CD14-positive monocyte (primary cell): ENCODE data around the gene CACNB4. TPM values are rescaled to one million over a fixed set of nuclear protein-coding genes. Genes with fewer than 3 reads are reported as not detected.

Source experiments
- DNase-seq, 3 donors: peaks; one replicate each; pipeline ENCODE4 v3.0.0-alpha.2; 2011 to 2022
- H2AFZ ChIP-seq: 2 replicates; pipeline ENCODE4 v1.6.0; 2012; ENCODE audit warnings: mild to moderate bottlenecking, low read depth, low read length, inconsistent platforms; ENCODE audit not compliant: insufficient read depth, poor library complexity, severe bottlenecking
- H3K27ac ChIP-seq, 2 donors: 1 replicate in 1 of 2; 2 replicates in 1 of 2; pipeline ENCODE4 v1.5.1; 2012 to 2013; ENCODE audit warnings: low read length in 2 of 2, control low read depth in 1 of 2, inconsistent platforms in 1 of 2, low read depth in 1 of 2, mild to moderate bottlenecking in 1 of 2
- H3K27me3 ChIP-seq, 2 donors: one replicate each; pipeline versions ENCODE4 v1.6.0 to v1.6.1; 2011 to 2013; ENCODE audit warnings: low read length in 2 of 2; ENCODE audit not compliant: control insufficient read depth in 2 of 2, insufficient read depth in 2 of 2
- H3K36me3 ChIP-seq, 2 donors: replicated peaks in 1 of 2; 1 replicate in 1 of 2; 2 replicates in 1 of 2; pipeline versions ENCODE4 v1.5.1 to v1.6.1; 2012 to 2013; ENCODE audit warnings: low read length in 2 of 2, control low read depth in 1 of 2, inconsistent platforms in 1 of 2, mild to moderate bottlenecking in 1 of 2; ENCODE audit not compliant: insufficient read depth in 2 of 2, control insufficient read depth in 1 of 2
- H3K4me1 ChIP-seq, 2 donors: 1 replicate in 1 of 2; 2 replicates in 1 of 2; pipeline versions ENCODE4 v1.5.1 to v1.6.1; 2012 to 2013; ENCODE audit warnings: low read length in 2 of 2, control low read depth in 1 of 2, inconsistent platforms in 1 of 2, mild to moderate bottlenecking in 1 of 2, moderate library complexity in 1 of 2; ENCODE audit not compliant: insufficient read depth in 2 of 2, control insufficient read depth in 1 of 2
- H3K4me2 ChIP-seq: replicated peaks from 2 replicates; pipeline ENCODE3; 2012; ENCODE audit warnings: low read length, moderate library complexity, mild to moderate bottlenecking; ENCODE audit not compliant: poor library complexity, severe bottlenecking; ENCODE audit errors: extremely low read depth
- H3K4me3 ChIP-seq, 3 experiments: fragments of 200-600 bp in 1 of 3; sonication (generic) in 1 of 3; replicated peaks in 1 of 3; 1 replicate in 2 of 3; 2 replicates in 1 of 3; pipeline ENCODE4 v1.5.1; 2011 to 2013; ENCODE audit warnings: low read length in 3 of 3, mild to moderate bottlenecking in 3 of 3, control low read depth in 2 of 3, low read depth in 2 of 3, inconsistent platforms in 1 of 3, moderate library complexity in 1 of 3
- H3K79me2 ChIP-seq: 2 replicates; pipeline ENCODE4 v1.6.0; 2012; ENCODE audit warnings: mild to moderate bottlenecking, control low read depth, inconsistent platforms, low read length, moderate library complexity; ENCODE audit not compliant: insufficient read depth
- H3K9ac ChIP-seq: 2 replicates; pipeline ENCODE4 v1.6.0; 2017; ENCODE audit warnings: low read length, mild to moderate bottlenecking; ENCODE audit not compliant: insufficient read depth, poor library complexity, severe bottlenecking
- H3K9me3 ChIP-seq, 2 donors: replicated peaks in 1 of 2; 1 replicate in 1 of 2; 2 replicates in 1 of 2; pipeline versions ENCODE4 v1.5.1 to v1.6.1; 2012 to 2013; ENCODE audit warnings: low read length in 2 of 2, control low read depth in 1 of 2; ENCODE audit not compliant: control insufficient read depth in 1 of 2, insufficient read depth in 1 of 2
- H4K20me1 ChIP-seq: 2 replicates; pipeline ENCODE4 v1.6.0; 2012; ENCODE audit warnings: mild to moderate bottlenecking, low read length, control low read depth, moderate library complexity; ENCODE audit not compliant: insufficient read depth
- H3K27ac Mint-ChIP-seq, 7 donors: one replicate each; pipeline ENCODE4 v1.8.0; 2020; ENCODE audit warnings: mild to moderate bottlenecking in 7 of 7, mixed read lengths in 7 of 7, moderate library complexity in 6 of 7, inconsistent platforms in 2 of 7
- H3K27me3 Mint-ChIP-seq, 3 donors: one replicate each; pipeline ENCODE4 v1.8.0; 2021 to 2022; ENCODE audit warnings: low read depth in 3 of 3, mild to moderate bottlenecking in 3 of 3, mixed read lengths in 3 of 3, moderate library complexity in 3 of 3, inconsistent platforms in 1 of 3
- H3K36me3 Mint-ChIP-seq, 2 donors: one replicate each; pipeline ENCODE4 v1.8.0; 2020; ENCODE audit warnings: mixed read lengths in 2 of 2, inconsistent platforms in 1 of 2, mild to moderate bottlenecking in 1 of 2
- H3K4me1 Mint-ChIP-seq: one replicate; pipeline ENCODE4 v1.8.0; 2020; ENCODE audit warnings: mild to moderate bottlenecking, mixed read lengths
- H3K4me3 Mint-ChIP-seq, 2 donors: one replicate each; pipeline ENCODE4 v1.8.0; 2020; ENCODE audit warnings: mild to moderate bottlenecking in 2 of 2, mixed read lengths in 2 of 2, moderate library complexity in 1 of 2
- H3K9me3 Mint-ChIP-seq, 7 donors: one replicate each; pipeline ENCODE4 v1.8.0; 2020 to 2022; ENCODE audit warnings: mixed read lengths in 7 of 7, mild to moderate bottlenecking in 6 of 7, moderate library complexity in 6 of 7, inconsistent platforms in 2 of 7
- CTCF ChIP-seq: fragments of 200-600 bp; IDR thresholded peaks from one replicate; pipeline ENCODE4 v1.8.0; 2022; ENCODE audit warnings: antibody characterized with exemption, mild to moderate bottlenecking
- WGBS: methylation state at CpG from one replicate; pipeline ENCODE4 v1.1.5; 2013; ENCODE audit warnings: missing lambda C conversion rate; ENCODE audit not compliant: insufficient coverage; 5-methylcytosine and 5-hydroxymethylcytosine counted together
- intact Hi-C, 2 donors: fragments of 100-400 bp; cut with micrococcal nuclease; formaldehyde crosslinking; loops; one replicate each; pipeline versions ENCODE4 v1.15.0 to v1.15.1; 2023
- polyA plus RNA-seq, 3 donors: library from polyadenylated mRNA; depleted of rRNA in 1 of 3; unstranded in 2 of 3; stranded (reverse) in 1 of 3; fragments of 300-500 nt in 2 of 3; fragments of >200 nt in 1 of 3; fragmentation: Illumina TruSeq in 2 of 3; gene quantifications; 1 replicate in 2 of 3; 2 replicates in 1 of 3; pipeline ENCODE4 v1.2.3, GENCODE V29; 2012 to 2021

CACNB4 gene
- polyA plus RNA-seq, 3 donors: 0.44 to 1.9 (median 1.1) TPM

GRCh38 chr2:151977631-151978030, 121.2 kb downstream of the CACNB4 start:
- H3K9me3 Mint-ChIP-seq: peaks cover 0 to 2% (median 0%) of the 10 kb centered on the region in 7 donors
- H3K27ac Mint-ChIP-seq: no peak overlapping the region
- Histone ChIP-seq H3K36me3 (no peaks in the 10 kb centered on the region), H3K4me1 (no peaks in the 10 kb centered on the region), H3K27ac (no peak overlapping the region), H3K27me3 (no peaks in the 10 kb centered on the region), H3K4me3 (no peak overlapping the region), H3K4me2 (no peak overlapping the region), H3K79me2 (no peaks in the 10 kb centered on the region), H3K9ac (no peak overlapping the region), H4K20me1 (no peaks in the 10 kb centered on the region), H3K9me3 (no peaks in the 10 kb centered on the region), H2AFZ (no peak overlapping the region)
- peaks cover 3% of the 10 kb centered on the region for H3K4me1 Mint-ChIP-seq
- intact Hi-C loops: no loop called here
- H3K36me3 Mint-ChIP-seq: peaks cover 0 to 3% of the 10 kb centered on the region in 2 donors
- WGBS: 100% methylated on average over 1 of the region's 3 CpGs
- no peak overlapping the region for H3K4me3 Mint-ChIP-seq
- TF ChIP-seq CTCF: no peak
- DNase-seq: no peak
- no peaks in the 10 kb centered on the region for H3K27me3 Mint-ChIP-seq

GRCh38 chr2:151976945-151977353, 121.9 kb downstream of the CACNB4 start:
- 100% methylated on average over 1 of the region's 2 CpGs for WGBS
- H3K9me3 ChIP-seq: no peaks in the 10 kb centered on the region
- no peaks in the 10 kb centered on the region for H3K27me3 ChIP-seq
- H3K4me3 Mint-ChIP-seq: no peak overlapping the region
- H3K4me1 ChIP-seq: no peaks in the 10 kb centered on the region
- H3K9me3 Mint-ChIP-seq: peaks cover 0 to 2% (median 0%) of the 10 kb centered on the region in 7 donors
- peaks cover 3% of the 10 kb centered on the region for H3K4me1 Mint-ChIP-seq
- H3K4me3 ChIP-seq: no peak overlapping the region
- no peak overlapping the region for H2AFZ ChIP-seq
- DNase-seq: no peak
- no peaks in the 10 kb centered on the region for H4K20me1 ChIP-seq
- H3K4me2 ChIP-seq: no peak overlapping the region
- no peaks in the 10 kb centered on the region for H3K27me3 Mint-ChIP-seq
- no peak overlapping the region for H3K27ac Mint-ChIP-seq
- no peaks in the 10 kb centered on the region for H3K36me3 ChIP-seq
- intact Hi-C loops: no loop called here
- TF ChIP-seq CTCF: no peak
- H3K9ac ChIP-seq: no peak overlapping the region
- peaks cover 0 to 3% of the 10 kb centered on the region in 2 donors for H3K36me3 Mint-ChIP-seq
- H3K27ac ChIP-seq: no peak overlapping the region
- no peaks in the 10 kb centered on the region for H3K79me2 ChIP-seq
